ENCODE measurements around the gene DDT. TPM values are rescaled to one million over a fixed set of nuclear protein-coding genes. Genes with fewer than 3 reads are reported as not detected.

Gene DDT
- total and polyA plus RNA-seq, 10 donors = 63.4 to 224 (median 88.6) TPM

DNA sequence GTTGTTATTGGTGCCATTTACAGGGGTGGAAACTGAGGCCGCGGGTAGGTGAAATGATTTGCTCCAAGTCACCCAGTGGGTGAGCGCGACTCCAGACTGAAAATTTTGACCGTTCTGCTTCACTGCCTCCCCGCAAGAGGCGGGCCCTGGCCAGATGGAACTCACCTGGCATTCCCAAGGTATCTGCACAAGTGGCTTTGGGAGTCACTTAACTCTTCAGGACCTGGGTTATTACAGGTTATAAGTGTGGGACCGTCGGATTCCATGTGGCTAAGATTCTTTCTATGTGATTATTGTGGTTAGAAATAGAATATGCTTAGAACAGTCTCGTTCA, 37.5 kb upstream of the DDT start:
- TF ChIP-seq POLR2AphosphoS5 (IDR thresholded peaks at IDR 0.05) (no peak), POLR2A (IDR thresholded peaks at IDR 0.05) (no peak)
- TF ChIP-seq, protein P1, sequence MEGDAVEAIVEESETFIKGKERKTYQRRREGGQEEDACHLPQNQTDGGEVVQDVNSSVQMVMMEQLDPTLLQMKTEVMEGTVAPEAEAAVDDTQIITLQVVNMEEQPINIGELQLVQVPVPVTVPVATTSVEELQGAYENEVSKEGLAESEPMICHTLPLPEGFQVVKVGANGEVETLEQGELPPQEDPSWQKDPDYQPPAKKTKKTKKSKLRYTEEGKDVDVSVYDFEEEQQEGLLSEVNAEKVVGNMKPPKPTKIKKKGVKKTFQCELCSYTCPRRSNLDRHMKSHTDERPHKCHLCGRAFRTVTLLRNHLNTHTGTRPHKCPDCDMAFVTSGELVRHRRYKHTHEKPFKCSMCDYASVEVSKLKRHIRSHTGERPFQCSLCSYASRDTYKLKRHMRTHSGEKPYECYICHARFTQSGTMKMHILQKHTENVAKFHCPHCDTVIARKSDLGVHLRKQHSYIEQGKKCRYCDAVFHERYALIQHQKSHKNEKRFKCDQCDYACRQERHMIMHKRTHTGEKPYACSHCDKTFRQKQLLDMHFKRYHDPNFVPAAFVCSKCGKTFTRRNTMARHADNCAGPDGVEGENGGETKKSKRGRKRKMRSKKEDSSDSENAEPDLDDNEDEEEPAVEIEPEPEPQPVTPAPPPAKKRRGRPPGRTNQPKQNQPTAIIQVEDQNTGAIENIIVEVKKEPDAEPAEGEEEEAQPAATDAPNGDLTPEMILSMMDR (IDR thresholded peaks at IDR 0.05 in 8 of 11, conservative IDR thresholded peaks at IDR 0.05 in 3 of 11) = no peak
- Histone ChIP-seq H3K9me3 (peaks cover 0 to 3% (median 0%) of the 10 kb centered on the region in 8 donors), H3K27ac (peak overlapping the region; percentile 58 to 89 (median 82)), H3K4me1 (peaks cover 6 to 35% (median 29%) of the 10 kb centered on the region in 6 donors), H3K27me3 (replicated peaks in 1 of 7) (no peaks in the 10 kb centered on the region), H3K4me3 (peak overlapping the region; percentile 81 to 100 (median 94)), H3K36me3 (no peaks in the 10 kb centered on the region)
- no peak for DNase-seq
- WGBS, 5 donors = 0 to 2% (median 1%) methylated on average over 10 of the region's 10 CpGs
- intact Hi-C loops (cut with DNase I; ENCODE audit: low total_unique reads) = no loop called here

DNA sequence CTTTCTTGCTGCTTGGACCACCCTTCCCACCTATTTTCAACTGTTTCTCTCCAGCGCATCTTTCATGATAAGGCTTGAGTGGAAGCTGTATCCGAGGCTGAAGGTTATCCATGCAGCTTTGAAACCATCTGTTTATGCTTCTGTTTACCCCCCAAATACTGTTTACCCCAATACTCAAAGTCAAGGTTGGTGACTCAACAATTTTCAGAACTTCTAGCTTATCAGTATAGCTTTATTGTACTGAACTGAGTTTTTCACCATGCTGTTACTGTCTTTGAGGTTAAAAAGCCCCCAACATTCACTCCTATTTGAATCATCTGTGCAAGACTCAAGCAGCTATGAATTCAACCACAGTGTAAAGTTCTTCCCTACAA, 35.8 kb upstream of the DDT start:
- TF ChIP-seq POLR2AphosphoS5 (IDR thresholded peaks at IDR 0.05) (no peak), POLR2A (IDR thresholded peaks at IDR 0.05) (no peak)
- TF ChIP-seq, protein P1 (IDR thresholded peaks at IDR 0.05 in 8 of 11, conservative IDR thresholded peaks at IDR 0.05 in 3 of 11) = no peak
- Histone ChIP-seq H3K36me3 (no peaks in the 10 kb centered on the region), H3K27ac (no peak overlapping the region), H3K4me1 (peaks cover 6 to 35% (median 29%) of the 10 kb centered on the region in 6 donors), H3K4me3 (no peak overlapping the region), H3K9me3 (no peaks in the 10 kb centered on the region), H3K27me3 (replicated peaks in 1 of 7) (no peaks in the 10 kb centered on the region)
- 90 to 98% (median 96%) methylated on average over 2 of the region's 2 CpGs for WGBS, 5 donors
- DNase-seq = no peak
- intact Hi-C loops (cut with DNase I; ENCODE audit: low total_unique reads) = no loop called here

DNA sequence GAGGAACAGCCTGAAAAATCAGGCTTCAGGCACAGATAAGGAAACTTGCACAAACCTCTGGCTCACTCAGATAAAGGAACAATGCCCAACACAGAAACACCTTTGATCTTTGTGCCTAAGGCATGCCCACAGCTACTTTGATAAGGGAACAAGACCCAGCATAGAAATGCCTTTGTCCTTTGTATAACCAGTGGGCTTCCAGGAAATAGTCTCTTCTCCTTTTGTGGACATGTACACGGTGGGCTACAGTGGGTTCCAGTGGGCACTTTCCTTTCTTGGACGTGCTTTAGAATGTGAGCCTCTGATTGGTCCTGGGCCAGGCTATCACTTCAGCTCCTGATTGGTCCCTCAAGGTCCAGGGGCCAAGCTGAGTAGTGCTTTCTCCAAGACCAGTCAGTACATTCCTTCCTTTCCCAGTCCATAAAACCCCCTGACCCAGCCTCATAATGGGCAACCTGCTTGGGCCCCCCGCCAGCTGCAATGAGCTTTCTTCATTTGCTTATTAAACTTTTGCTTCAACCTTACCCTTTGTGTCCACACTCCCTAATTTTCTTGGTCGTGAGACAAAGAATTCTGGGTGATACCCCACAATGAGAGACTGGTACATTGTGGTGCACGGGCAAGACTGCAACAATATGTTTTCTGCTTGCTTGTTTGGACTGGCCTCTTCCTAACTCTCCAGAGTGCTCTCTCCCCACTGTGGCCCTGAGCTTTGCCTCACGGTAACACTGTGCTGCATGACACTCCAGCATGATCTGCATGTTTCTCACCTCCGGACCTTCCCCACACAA, 35.2 kb upstream of the DDT start:
- TF ChIP-seq POLR2A (IDR thresholded peaks at IDR 0.05) (no peak), POLR2AphosphoS5 (IDR thresholded peaks at IDR 0.05) (no peak)
- TF ChIP-seq, protein P1 (IDR thresholded peaks at IDR 0.05 in 8 of 11, conservative IDR thresholded peaks at IDR 0.05 in 3 of 11) = no peak
- Histone ChIP-seq H3K36me3 (no peaks in the 10 kb centered on the region), H3K9me3 (no peaks in the 10 kb centered on the region), H3K27me3 (replicated peaks in 1 of 7) (no peaks in the 10 kb centered on the region), H3K4me1 (peaks cover 6 to 35% (median 29%) of the 10 kb centered on the region in 6 donors), H3K4me3 (no peak overlapping the region), H3K27ac (no peak overlapping the region)
- intact Hi-C loops (cut with DNase I; ENCODE audit: low total_unique reads) = no loop called here
- 83 to 91% (median 85%) methylated on average over 7 of the region's 7 CpGs for WGBS, 5 donors
- DNase-seq = no peak

DNA sequence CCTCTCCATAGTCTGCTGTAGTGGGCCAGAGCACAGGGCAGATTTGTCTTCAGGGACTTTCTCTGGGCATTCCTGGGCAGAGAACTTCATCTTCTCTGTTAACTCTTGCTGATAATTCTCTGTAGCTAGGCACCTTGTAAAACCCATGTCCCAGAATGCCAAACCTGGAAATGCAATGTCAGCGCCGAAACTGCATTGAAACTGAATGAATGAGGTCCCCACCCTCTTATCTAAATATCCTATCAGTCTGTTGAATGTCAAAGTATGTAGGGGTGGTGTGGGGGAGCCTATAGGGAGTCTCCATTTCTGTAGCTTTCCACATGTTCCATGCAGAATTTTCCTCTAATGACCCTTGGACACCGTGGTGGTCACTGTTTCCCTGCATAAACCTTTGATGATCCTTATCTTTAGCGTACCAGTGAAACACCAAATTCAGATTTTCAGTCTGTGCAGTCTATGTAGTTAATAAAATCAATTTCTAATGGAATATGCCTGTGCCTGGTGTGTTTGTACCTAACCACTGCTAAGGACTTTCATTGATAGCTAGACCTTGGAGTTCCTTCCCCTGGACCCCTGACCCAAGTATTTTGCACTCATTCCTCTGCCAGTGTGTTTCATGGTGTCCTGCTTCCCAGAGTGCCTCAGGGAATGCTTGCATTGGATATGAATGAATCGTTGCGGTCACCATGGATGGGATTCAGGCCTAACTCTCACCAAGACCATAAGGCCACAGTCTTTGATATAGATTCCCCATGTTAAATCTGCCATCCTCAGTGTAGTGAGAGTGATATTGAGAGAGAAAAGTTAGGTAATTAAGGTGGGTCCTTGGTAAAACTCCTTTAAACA, 34.4 kb upstream of the DDT start:
- WGBS, 5 donors = 85 to 95% (median 88%) methylated on average over 6 of the region's 6 CpGs
- no peaks in the 10 kb centered on the region for H3K27me3 ChIP-seq (replicated peaks in 1 of 7)
- H3K27ac ChIP-seq = no peak overlapping the region
- no peaks in the 10 kb centered on the region for H3K36me3 ChIP-seq
- H3K4me1 ChIP-seq = peaks cover 6 to 29% (median 27%) of the 10 kb centered on the region in 6 donors
- intact Hi-C loops (cut with DNase I; ENCODE audit: low total_unique reads) = no loop called here
- H3K4me3 ChIP-seq = no peak overlapping the region
- H3K9me3 ChIP-seq = no peaks in the 10 kb centered on the region
- no peak for DNase-seq
- TF ChIP-seq POLR2AphosphoS5 (IDR thresholded peaks at IDR 0.05) (no peak), POLR2A (IDR thresholded peaks at IDR 0.05) (no peak)
- TF ChIP-seq, protein P1 (IDR thresholded peaks at IDR 0.05 in 8 of 11, conservative IDR thresholded peaks at IDR 0.05 in 3 of 11) = no peak

Data from spleen (tissue), 11 donors.